ENCODE measurements around the gene PTGES3.

PTGES3 gene

GRCh38 chr12:56645717-56646446 lies 42.2 kb downstream of the PTGES3 start, which contains the start of gene ATP5F1B:
TSS of gene ATP5F1B (minus strand) at chr12:56645984. CDS start at chr12:56645963, 21 bp downstream.
- peak; percentile 96 to 97 for DNase-seq

GRCh38 chr12:56645201-56645716 lies 42.8 kb downstream of the PTGES3 start:
- DNase-seq, result peak in 1 of 2 experiments; percentile 55

GRCh38 chr12:56644654-56645053 lies 43.4 kb downstream of the PTGES3 start:
- DNase-seq, result no peak

DNA sequence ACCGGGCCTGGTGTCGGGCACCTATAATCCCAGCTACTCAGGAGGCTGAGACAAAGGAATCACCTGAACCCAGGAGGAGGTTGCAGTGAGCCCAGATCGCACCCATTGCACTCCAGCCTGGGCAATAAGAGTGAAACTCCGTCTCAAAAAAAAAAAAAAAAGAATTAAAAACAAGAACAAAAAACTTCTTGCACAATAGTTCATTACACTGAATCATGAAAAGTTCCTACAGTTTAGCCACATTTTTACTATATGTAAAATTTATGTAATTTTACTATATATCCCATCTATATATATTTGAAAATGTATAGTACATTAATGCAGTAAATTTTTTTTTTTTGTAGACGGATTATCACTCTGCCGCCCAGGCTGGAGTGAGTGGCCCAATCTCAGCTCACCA lies 46.9 kb downstream of the PTGES3 start:
- no peak for DNase-seq

GRCh38 chr12:56637621-56638020 lies 50.5 kb downstream of the PTGES3 start:
- no peak for DNase-seq

DNA sequence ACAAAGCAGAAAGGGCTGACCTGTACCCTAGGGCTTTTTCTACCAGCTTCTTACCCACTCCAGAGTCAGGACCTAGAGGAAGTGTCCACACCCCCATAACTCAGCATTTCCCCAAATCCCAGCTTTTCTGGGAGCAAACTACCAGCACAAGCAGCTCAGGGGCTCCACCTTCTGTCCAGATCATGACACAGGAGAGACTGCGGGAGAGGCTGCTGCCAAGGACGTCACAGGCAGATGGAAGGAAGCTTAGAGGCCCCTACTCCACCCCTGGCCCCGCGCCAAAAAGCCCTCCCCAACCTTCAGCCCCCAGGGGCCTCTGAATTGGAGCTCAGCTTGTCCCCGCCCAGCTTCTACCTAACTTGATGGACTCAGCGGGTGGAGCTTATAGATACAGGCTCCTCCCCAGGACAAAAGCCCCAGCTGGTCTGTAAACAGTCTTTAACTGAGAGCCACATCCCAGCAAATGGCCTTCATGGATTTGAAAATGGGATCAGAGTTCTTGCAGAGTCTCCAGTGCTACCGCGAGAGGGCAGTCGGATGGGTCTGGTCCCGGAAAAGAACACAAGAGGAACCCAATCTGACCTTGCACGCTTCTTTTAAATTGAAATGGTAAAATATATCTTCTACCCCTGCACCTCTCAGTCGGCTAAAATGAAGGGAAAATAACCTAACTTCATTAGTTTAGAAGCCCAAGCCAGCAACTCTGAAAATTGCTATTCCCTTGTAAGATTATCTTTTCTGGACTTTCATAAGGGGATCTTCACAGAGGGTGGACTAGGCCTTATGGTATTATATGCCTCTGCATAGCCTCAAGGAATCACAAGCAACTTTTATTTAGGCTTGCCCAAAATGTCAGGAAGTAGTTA lies 51.2 kb downstream of the PTGES3 start:
- DNase-seq, result peak; percentile 99 to 100

- peak; percentile 82 to 91 for DNase-seq
Measured at GRCh38 chr12:56635806-56636674, 52.0 kb downstream of the PTGES3 start.

GRCh38 chr12:56634837-56635791 lies 53.0 kb downstream of the PTGES3 start:
- peak; percentile 35 to 74 for DNase-seq

GRCh38 chr12:56634242-56634836 lies 53.7 kb downstream of the PTGES3 start:
- peak in 1 of 2 experiments; percentile 43 for DNase-seq

DNA sequence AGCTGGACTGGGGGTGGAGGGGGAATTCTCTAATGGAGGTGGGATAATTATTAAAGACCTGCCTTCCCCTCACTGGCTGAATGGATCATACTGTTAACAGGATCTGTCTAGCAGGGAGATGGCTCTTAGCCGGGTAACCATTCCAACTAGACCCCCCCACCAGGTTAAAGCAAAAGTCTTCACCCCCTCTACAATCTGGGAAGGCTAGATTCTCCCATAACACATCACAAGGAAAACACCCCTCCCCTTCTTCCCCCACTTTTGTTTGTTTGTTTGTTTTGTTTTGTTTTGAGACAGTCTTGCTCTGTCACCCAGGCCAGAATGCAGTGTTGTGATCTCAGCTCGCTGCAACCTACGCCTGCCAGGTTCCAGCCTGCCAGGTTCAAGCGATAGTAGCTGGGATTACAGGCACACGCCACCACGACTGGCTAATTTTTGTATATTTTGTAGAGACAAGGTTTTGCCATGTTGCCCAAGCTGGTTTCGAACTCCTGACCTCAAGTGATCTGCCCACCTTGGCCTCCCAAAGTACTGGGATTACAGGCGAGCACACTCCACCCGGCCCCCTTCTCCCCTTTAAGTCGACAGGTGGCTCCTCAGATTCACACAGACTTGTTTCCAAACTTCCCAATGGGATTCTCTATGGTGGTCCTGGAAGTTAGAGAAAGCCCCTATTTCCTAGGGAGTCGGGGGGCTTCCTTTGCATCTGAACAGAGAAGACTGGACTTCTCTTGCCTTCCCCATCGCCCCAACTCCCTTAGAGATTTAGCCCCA lies 54.4 kb downstream of the PTGES3 start:
- DNase-seq, result no peak

DNA sequence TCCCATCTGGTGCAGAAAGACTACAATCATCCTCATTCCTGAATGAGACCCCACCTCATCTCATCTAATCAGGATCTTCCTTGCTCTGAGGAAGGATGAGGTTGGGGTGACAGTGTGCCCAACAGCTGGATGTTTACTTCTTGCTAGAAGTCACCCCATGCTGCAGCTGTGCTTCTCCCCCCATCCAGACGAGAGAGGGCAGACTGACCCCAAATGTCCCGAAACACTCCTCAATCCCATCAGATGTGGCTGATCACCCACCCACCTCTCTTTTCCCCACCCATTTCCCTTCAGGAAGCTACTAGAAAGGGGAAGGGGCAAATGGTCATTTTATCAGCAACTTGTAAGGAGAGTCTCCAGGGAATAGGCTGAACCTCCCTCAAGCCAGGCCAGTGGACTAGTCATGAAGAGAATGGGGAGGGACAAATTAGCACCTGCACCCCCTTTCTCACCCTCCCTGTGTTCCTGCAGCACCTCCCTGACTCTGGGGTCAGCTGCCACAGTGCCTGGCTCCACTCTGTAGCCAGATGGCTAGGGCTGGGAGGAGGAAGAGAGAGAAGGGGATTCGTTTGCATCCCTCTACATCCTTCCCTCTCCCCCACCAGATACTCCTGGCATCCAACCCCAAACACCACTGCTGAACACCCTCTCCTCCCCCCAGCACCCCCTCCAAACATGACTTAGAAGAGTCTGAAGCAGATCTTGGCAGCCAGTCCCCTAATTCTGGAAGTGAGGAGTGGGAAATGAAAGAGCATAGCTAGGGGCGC lies 55.2 kb downstream of the PTGES3 start:
- DNase-seq, result no peak

- peak in 1 of 2 experiments; percentile 31 for DNase-seq
Measured at GRCh38 chr12:56631790-56632700, 56.0 kb downstream of the PTGES3 start.

DNA sequence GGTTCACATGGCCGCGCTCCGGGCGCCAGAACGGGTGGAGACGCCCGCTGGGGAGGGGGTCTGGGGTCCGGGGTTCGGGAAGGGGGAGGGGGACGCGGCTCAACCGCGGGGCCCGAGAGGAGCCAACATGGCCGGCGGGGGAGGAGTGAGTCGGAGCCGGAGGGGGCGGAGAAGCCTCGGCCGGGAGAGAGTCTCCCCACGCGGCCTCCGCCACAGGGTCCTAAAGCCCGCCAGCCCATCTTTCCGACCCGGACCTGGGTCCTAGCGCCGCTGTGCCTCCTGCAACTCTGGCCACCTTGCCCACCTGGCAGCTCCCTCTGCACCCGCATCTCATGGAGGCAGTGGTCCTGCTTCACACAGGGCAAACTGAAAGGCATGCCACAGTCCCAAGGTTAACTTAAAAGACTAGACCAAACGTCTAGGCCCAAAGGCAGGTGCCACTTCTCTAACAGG lies 57.9 kb downstream of the PTGES3 start, which contains the start of gene BAZ2A:
Gene BAZ2A (minus strand): TSS at position 147 of the 453 bp plus-strand sequence. CDS start 12,796 bp downstream, outside the sequence.
- peak; percentile 45 to 81 for DNase-seq

DNA sequence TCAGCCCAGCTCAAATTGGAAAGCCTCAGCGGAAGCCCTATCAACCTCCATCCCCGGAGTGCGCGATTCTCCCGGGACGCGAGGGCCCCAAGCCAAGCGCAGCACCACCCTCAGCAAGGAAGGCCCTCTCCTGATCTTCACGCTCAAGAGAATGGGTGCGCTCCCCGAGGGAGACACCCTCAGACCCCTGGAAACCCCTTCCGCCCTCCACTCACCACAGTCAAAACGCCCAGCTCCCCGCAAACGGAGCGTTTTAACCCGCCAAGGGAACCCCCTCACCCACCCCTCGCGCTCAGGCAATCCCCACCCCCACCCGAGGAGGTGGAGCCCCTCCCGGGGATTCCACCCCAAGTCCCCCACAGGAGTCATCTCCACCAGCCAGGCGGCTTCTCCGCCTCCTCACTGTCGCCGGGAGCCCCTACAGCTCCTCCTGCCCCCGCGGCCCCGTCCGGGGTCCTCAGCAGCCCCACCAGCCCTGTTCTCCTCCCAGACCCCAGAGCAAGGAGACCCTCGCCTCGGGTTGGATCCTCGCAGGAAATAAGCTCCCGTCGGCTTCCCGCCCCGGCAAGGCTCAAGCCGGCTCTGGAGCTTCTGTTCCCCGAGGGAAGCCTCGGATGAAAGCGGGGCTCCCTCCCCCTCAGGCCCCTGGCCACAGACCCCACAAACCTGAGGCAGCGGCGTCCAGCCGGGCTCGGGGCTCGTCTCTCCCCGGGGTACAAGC lies 58.5 kb downstream of the PTGES3 start:
- DNase-seq, result no peak

- DNase-seq, result no peak
Measured at GRCh38 chr12:56628671-56629458, 59.2 kb downstream of the PTGES3 start.

DNA sequence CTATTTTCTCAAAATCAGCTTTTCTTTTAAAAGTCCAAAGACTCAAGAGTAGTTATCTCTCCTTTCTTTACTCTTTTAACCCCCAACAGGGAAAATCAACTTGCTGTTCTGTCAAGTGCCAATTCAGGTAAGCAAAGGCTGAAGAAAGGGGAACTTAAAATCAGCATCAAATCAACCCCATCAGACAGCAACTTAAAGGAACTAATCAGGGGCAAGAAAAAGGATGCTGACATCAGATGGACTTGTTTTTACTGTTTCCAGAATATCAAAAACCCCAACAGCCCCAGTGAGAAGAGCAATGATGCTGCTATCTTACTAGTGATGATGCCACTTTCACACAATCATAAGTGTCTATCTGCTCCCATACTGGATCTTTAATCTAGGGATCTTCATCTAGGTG lies 61.4 kb downstream of the PTGES3 start:
- no peak for DNase-seq
